ENCODE data around the gene DHRS4.
"Not testable (repeated sequence)": the region's sequence is repeated elsewhere in the genome, so short reads cannot be mapped to it uniquely, and the experiment has no call there.

GRCh38 chr14:24001679-24002078 is 48.1 kb downstream of the DHRS4 start:
- TF ChIP-seq HDAC2 (IDR thresholded peaks at IDR 0.05); BRF1 (IDR thresholded peaks at IDR 0.05; ENCODE audit: borderline replicate concordance, extremely low read depth, insufficient read length); ZFP36 (IDR thresholded peaks at IDR 0.05; ENCODE audit: low read depth, low read length, partially characterized antibody): not testable (repeated sequence)
